Measurements from ENCODE around the gene ATP8B4. TPM values are rescaled to one million over a fixed set of nuclear protein-coding genes. Genes with fewer than 3 reads are reported as not detected.
A peak's percentile ranks its signal among the peaks of the same experiment; 100 is the strongest.

ATP8B4 gene
- total and polyA plus RNA-seq, 2 of the 8 experiments (the other 6 are each of a cell fraction or from before 2014, with no cell fraction given) = 0.17 to 0.24 TPM

DNA sequence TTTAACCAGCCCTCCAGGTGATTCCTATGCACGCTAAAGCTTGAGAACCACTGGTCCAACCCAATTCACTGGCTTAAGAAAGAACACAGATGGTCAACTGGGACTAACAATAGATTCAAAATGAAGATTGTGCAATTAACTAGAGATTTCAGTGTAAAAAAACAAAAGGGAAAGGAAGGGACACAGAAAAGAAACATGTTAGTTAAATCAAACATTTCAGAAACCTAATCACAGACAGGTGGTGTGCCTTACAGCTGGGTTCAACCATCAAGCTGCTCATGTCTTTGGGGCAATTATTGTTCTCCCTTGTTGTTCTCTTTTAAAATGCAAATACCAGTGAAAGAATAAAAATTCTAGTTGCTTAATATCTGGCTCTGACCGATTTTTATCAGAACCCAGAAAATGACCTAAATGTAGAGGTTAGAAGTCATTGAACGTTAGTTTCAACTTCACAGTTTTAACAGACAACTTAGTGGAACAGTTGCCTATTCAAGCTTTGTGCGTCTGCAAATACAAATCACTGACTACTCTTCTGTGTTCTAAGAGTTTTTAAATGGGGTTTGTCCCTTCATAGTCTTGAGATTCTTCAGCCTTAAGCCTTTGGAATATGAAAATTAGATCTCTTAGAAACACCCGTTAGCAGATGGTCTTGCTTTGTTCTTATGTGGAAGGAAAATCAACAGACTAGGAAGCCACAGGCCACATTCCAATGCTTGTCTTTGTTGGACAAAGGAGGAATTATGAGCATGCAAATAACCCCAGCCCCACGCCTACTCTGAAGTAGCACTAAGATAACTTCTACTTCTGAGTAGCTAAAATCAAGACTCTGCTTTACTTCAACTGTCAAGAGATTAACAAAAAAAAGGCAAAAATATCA, 223.4 kb downstream of the ATP8B4 start (continued):
- TF ChIP-seq, protein P1, sequence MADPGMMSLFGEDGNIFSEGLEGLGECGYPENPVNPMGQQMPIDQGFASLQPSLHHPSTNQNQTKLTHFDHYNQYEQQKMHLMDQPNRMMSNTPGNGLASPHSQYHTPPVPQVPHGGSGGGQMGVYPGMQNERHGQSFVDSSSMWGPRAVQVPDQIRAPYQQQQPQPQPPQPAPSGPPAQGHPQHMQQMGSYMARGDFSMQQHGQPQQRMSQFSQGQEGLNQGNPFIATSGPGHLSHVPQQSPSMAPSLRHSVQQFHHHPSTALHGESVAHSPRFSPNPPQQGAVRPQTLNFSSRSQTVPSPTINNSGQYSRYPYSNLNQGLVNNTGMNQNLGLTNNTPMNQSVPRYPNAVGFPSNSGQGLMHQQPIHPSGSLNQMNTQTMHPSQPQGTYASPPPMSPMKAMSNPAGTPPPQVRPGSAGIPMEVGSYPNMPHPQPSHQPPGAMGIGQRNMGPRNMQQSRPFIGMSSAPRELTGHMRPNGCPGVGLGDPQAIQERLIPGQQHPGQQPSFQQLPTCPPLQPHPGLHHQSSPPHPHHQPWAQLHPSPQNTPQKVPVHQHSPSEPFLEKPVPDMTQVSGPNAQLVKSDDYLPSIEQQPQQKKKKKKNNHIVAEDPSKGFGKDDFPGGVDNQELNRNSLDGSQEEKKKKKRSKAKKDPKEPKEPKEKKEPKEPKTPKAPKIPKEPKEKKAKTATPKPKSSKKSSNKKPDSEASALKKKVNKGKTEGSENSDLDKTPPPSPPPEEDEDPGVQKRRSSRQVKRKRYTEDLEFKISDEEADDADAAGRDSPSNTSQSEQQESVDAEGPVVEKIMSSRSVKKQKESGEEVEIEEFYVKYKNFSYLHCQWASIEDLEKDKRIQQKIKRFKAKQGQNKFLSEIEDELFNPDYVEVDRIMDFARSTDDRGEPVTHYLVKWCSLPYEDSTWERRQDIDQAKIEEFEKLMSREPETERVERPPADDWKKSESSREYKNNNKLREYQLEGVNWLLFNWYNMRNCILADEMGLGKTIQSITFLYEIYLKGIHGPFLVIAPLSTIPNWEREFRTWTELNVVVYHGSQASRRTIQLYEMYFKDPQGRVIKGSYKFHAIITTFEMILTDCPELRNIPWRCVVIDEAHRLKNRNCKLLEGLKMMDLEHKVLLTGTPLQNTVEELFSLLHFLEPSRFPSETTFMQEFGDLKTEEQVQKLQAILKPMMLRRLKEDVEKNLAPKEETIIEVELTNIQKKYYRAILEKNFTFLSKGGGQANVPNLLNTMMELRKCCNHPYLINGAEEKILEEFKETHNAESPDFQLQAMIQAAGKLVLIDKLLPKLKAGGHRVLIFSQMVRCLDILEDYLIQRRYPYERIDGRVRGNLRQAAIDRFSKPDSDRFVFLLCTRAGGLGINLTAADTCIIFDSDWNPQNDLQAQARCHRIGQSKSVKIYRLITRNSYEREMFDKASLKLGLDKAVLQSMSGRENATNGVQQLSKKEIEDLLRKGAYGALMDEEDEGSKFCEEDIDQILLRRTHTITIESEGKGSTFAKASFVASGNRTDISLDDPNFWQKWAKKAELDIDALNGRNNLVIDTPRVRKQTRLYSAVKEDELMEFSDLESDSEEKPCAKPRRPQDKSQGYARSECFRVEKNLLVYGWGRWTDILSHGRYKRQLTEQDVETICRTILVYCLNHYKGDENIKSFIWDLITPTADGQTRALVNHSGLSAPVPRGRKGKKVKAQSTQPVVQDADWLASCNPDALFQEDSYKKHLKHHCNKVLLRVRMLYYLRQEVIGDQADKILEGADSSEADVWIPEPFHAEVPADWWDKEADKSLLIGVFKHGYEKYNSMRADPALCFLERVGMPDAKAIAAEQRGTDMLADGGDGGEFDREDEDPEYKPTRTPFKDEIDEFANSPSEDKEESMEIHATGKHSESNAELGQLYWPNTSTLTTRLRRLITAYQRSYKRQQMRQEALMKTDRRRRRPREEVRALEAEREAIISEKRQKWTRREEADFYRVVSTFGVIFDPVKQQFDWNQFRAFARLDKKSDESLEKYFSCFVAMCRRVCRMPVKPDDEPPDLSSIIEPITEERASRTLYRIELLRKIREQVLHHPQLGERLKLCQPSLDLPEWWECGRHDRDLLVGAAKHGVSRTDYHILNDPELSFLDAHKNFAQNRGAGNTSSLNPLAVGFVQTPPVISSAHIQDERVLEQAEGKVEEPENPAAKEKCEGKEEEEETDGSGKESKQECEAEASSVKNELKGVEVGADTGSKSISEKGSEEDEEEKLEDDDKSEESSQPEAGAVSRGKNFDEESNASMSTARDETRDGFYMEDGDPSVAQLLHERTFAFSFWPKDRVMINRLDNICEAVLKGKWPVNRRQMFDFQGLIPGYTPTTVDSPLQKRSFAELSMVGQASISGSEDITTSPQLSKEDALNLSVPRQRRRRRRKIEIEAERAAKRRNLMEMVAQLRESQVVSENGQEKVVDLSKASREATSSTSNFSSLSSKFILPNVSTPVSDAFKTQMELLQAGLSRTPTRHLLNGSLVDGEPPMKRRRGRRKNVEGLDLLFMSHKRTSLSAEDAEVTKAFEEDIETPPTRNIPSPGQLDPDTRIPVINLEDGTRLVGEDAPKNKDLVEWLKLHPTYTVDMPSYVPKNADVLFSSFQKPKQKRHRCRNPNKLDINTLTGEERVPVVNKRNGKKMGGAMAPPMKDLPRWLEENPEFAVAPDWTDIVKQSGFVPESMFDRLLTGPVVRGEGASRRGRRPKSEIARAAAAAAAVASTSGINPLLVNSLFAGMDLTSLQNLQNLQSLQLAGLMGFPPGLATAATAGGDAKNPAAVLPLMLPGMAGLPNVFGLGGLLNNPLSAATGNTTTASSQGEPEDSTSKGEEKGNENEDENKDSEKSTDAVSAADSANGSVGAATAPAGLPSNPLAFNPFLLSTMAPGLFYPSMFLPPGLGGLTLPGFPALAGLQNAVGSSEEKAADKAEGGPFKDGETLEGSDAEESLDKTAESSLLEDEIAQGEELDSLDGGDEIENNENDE (IDR thresholded peaks at IDR 0.05; ENCODE audit: insufficient replicate concordance, low read length) = peak; percentile 59
